HG02943 (cell line): Measurements from ENCODE around the gene HOMEZ.
"Not testable (repeated sequence)": the region's sequence is repeated elsewhere in the genome, so short reads cannot be mapped to it uniquely, and the experiment has no call there.

ENCODE experiments used
- ATAC-seq: cut with Tn5 transposase; IDR thresholded peaks from one replicate; pipeline ENCODE4 v1.9.1; 2021; ENCODE audit warnings: mild to moderate bottlenecking, low read depth, moderate library complexity; ENCODE audit not compliant: unreplicated experiment

The HOMEZ gene

GRCh38 chr14:23284654-23285529 is 1.0 kb downstream of the HOMEZ start:
- ATAC-seq = no peak

- ATAC-seq = no peak
Observed at GRCh38 chr14:23281247-23281646, 4.7 kb downstream of the HOMEZ start.

GRCh38 chr14:23277928-23278327 is 8.0 kb downstream of the HOMEZ start:
- ATAC-seq = not testable (repeated sequence)

- no peak for ATAC-seq
Observed at GRCh38 chr14:23277189-23277588, 8.7 kb downstream of the HOMEZ start.

GRCh38 chr14:23275412-23275811 is 10.5 kb downstream of the HOMEZ start:
- no peak for ATAC-seq

GRCh38 chr14:23269193-23269592 is 16.7 kb downstream of the HOMEZ start:
- ATAC-seq = no peak

- not testable (repeated sequence) for ATAC-seq
Observed at GRCh38 chr14:23260849-23261248, 25.1 kb downstream of the HOMEZ start.

GRCh38 chr14:23259426-23259825 is 26.5 kb downstream of the HOMEZ start:
- ATAC-seq = no peak

GRCh38 chr14:23258256-23258655 is 27.7 kb downstream of the HOMEZ start:
- no peak for ATAC-seq

- no peak for ATAC-seq
Observed at GRCh38 chr14:23252420-23253333, 33.3 kb downstream of the HOMEZ start.

- no peak for ATAC-seq
Observed at GRCh38 chr14:23252006-23252405, 33.9 kb downstream of the HOMEZ start.

- no peak for ATAC-seq
Observed at GRCh38 chr14:23249824-23250223, 36.1 kb downstream of the HOMEZ start.

GRCh38 chr14:23248601-23249000 is 37.3 kb downstream of the HOMEZ start:
- no peak for ATAC-seq

GRCh38 chr14:23245282-23245681 is 40.6 kb downstream of the HOMEZ start:
- no peak for ATAC-seq

- ATAC-seq = no peak
Observed at GRCh38 chr14:23243066-23243465, 42.9 kb downstream of the HOMEZ start.

- ATAC-seq = no peak
Observed at GRCh38 chr14:23242076-23242475, 43.9 kb downstream of the HOMEZ start.

GRCh38 chr14:23241061-23241715 is 44.7 kb downstream of the HOMEZ start:
- not testable (repeated sequence) for ATAC-seq

GRCh38 chr14:23240661-23241060 is 45.3 kb downstream of the HOMEZ start:
- ATAC-seq = no peak

- ATAC-seq = no peak
Observed at GRCh38 chr14:23237772-23238594, 47.9 kb downstream of the HOMEZ start, which contains the start of gene RNF212B. RNF212B (plus strand) TSS chr14:23237936; CDS start chr14:23240346, 2,410 bp downstream.
